HepG2 (cell line): ENCODE data around the gene MRPL20. TPM values are rescaled to one million over a fixed set of nuclear protein-coding genes. Genes with fewer than 3 reads are reported as not detected.

Experiments used
- ATF3 ChIP-seq: sonication (generic); formaldehyde crosslinking; IDR thresholded peaks from 2 replicates; pipeline ENCODE4 v1.4.0; 2020; ENCODE audit warnings: missing genetic modification reagents
- ATF5 ChIP-seq: sonication (generic); formaldehyde crosslinking; IDR thresholded peaks from 2 replicates; pipeline ENCODE4 v1.4.0; 2020; ENCODE audit warnings: mild to moderate bottlenecking, low read depth, missing genetic modification reagents
- CEBPB ChIP-seq: IDR thresholded peaks from 2 replicates; pipeline ENCODE4 v1.6.1; 2011; ENCODE audit warnings: low read depth, low read length, improper control_type of control experiment, borderline replicate concordance
- E2F1 ChIP-seq: sonication (generic); formaldehyde crosslinking; IDR thresholded peaks from 2 replicates; pipeline ENCODE4 v1.5.0; 2020; ENCODE audit warnings: missing genetic modification reagents
- FOXA1 ChIP-seq, 2 experiments: fragments of 450-650 bp in 1 of 2; sonication (generic) in 1 of 2; formaldehyde crosslinking in 1 of 2; IDR thresholded peaks; 2 replicates each; pipeline versions ENCODE4 v1.4.0 to v1.6.1; 2016 to 2020; ENCODE audit warnings: missing genetic modification reagents in 1 of 2
- HES4 ChIP-seq: sonication (generic); formaldehyde crosslinking; IDR thresholded peaks from 2 replicates; pipeline ENCODE4 v1.9.0; 2021; ENCODE audit warnings: mild to moderate bottlenecking, missing genetic modification reagents, borderline replicate concordance
- HMG20A ChIP-seq: IDR thresholded peaks from 2 replicates; pipeline ENCODE4 v1.6.1; 2016; ENCODE audit warnings: borderline replicate concordance
- MTA1 ChIP-seq: sonication (generic); formaldehyde crosslinking; IDR thresholded peaks from 2 replicates; pipeline ENCODE4 v1.4.0; 2020; ENCODE audit warnings: missing genetic modification reagents, mild to moderate bottlenecking, borderline replicate concordance
- REL ChIP-seq: sonication (generic); formaldehyde crosslinking; conservative IDR thresholded peaks from 2 replicates; pipeline ENCODE4 v1.8.0; 2022; ENCODE audit warnings: mild to moderate bottlenecking, missing genetic modification reagents, moderate library complexity
- SMAD1 ChIP-seq: sonication (generic); formaldehyde crosslinking; IDR thresholded peaks from 2 replicates; pipeline ENCODE4 v1.4.0; 2020; ENCODE audit warnings: missing genetic modification reagents, low read depth, mild to moderate bottlenecking, borderline replicate concordance
- SMYD3 ChIP-seq: sonication (generic); formaldehyde crosslinking; IDR thresholded peaks from 2 replicates; pipeline ENCODE4 v1.8.1; 2023; ENCODE audit warnings: mild to moderate bottlenecking, missing genetic modification reagents
- SOX5 ChIP-seq: IDR thresholded peaks from 2 replicates; pipeline ENCODE4 v1.6.1; 2016; ENCODE audit warnings: borderline replicate concordance
- SRY ChIP-seq: sonication (generic); formaldehyde crosslinking; IDR thresholded peaks from 2 replicates; pipeline ENCODE4 v1.8.0; 2022; ENCODE audit warnings: mild to moderate bottlenecking, missing genetic modification reagents
- TEAD2 ChIP-seq: sonication (generic); formaldehyde crosslinking; IDR thresholded peaks from 2 replicates; pipeline ENCODE4 v1.9.0; 2021; ENCODE audit warnings: missing genetic modification reagents
- TEAD3 ChIP-seq: optimal IDR thresholded peaks from 2 replicates; pipeline ENCODE3; 2016; ENCODE audit warnings: borderline replicate concordance
- TEF ChIP-seq: sonication (generic); formaldehyde crosslinking; IDR thresholded peaks from 2 replicates; pipeline ENCODE4 v1.5.0; 2020; ENCODE audit warnings: missing genetic modification reagents
- TERF1 ChIP-seq: sonication (generic); formaldehyde crosslinking; IDR thresholded peaks from 2 replicates; pipeline ENCODE4 v1.8.0; 2022; ENCODE audit warnings: mild to moderate bottlenecking, missing genetic modification reagents, moderate library complexity
- THRA ChIP-seq: sonication (generic); formaldehyde crosslinking; IDR thresholded peaks from 2 replicates; pipeline ENCODE4 v1.4.0; 2020; ENCODE audit warnings: missing genetic modification reagents, borderline replicate concordance
- TP53 ChIP-seq: sonication (generic); formaldehyde crosslinking; conservative IDR thresholded peaks from 2 replicates; pipeline ENCODE4 v1.4.0; 2020; ENCODE audit warnings: missing genetic modification reagents
- YEATS2 ChIP-seq: sonication (generic); formaldehyde crosslinking; IDR thresholded peaks from 2 replicates; pipeline ENCODE4 v1.4.0; 2020; ENCODE audit warnings: missing genetic modification reagents, borderline replicate concordance
- ZMYM3 ChIP-seq: sonication (generic); formaldehyde crosslinking; IDR thresholded peaks from 2 replicates; pipeline ENCODE4 v1.5.1; 2020; ENCODE audit warnings: mild to moderate bottlenecking, missing genetic modification reagents
- ZNF234 ChIP-seq: sonication (generic); formaldehyde crosslinking; conservative IDR thresholded peaks from 2 replicates; pipeline ENCODE4 v1.5.1; 2020; ENCODE audit warnings: mild to moderate bottlenecking, missing genetic modification reagents
- ZNF460 ChIP-seq: sonication (generic); formaldehyde crosslinking; IDR thresholded peaks from 2 replicates; pipeline ENCODE4 v1.5.1; 2020; ENCODE audit warnings: missing genetic modification reagents, mild to moderate bottlenecking, borderline replicate concordance
- ZNF552 ChIP-seq: sonication (generic); formaldehyde crosslinking; IDR thresholded peaks from 2 replicates; pipeline ENCODE4 v1.9.0; 2022; ENCODE audit warnings: missing genetic modification reagents, mild to moderate bottlenecking, borderline replicate concordance
- ZNF589 ChIP-seq: sonication (generic); formaldehyde crosslinking; conservative IDR thresholded peaks from 2 replicates; pipeline ENCODE4 v1.8.0; 2022; ENCODE audit warnings: mild to moderate bottlenecking, moderate library complexity, missing genetic modification reagents
- ZNF768 ChIP-seq: sonication (generic); formaldehyde crosslinking; IDR thresholded peaks from 2 replicates; pipeline ENCODE4 v1.4.0; 2020; ENCODE audit warnings: missing genetic modification reagents
- ZNF850 ChIP-seq: sonication (generic); formaldehyde crosslinking; conservative IDR thresholded peaks from 2 replicates; pipeline ENCODE4 v1.9.0; 2021; ENCODE audit warnings: mild to moderate bottlenecking, missing genetic modification reagents
- polyA plus RNA-seq, 8 experiments: library from polyadenylated mRNA; depleted of rRNA in 3 of 8; stranded (reverse) in 7 of 8; unstranded in 1 of 8; fragments of >200 nt; fragmentation: Illumina TruSeq in 4 of 8; extraction: Trizol in 4 of 8; gene quantifications; 2 replicates each; pipeline versions ENCODE4 v1.2.1 to v1.2.3, GENCODE V29; 2011 to 2016; ENCODE audit warnings: low read depth in 4 of 8, missing spikeins in 1 of 8, mixed read lengths in 1 of 8; ENCODE audit not compliant: insufficient read depth in 1 of 8
- total RNA-seq, 5 experiments: library from RNA; depleted of rRNA; stranded (reverse); fragments of >200 nt; fragmentation: Illumina TruSeq; extraction: Trizol; gene quantifications; 2 replicates each; pipeline ENCODE4 v1.2.3, GENCODE V29; 2016; ENCODE audit warnings: low read depth in 1 of 5

Gene MRPL20
- total and polyA plus RNA-seq, 2 of the 13 experiments (the other 11 are each of a cell fraction or from before 2014, with no cell fraction given) = 59.2 to 127 TPM

- TF ChIP-seq ZNF850 (CRISPR knock-in tag) (no peak), ZNF589 (no peak), ZNF234 (CRISPR knock-in tag) (no peak), E2F1 (no peak), SMAD1 (no peak), CEBPB (no peak), REL (CRISPR knock-in tag) (no peak), ZNF768 (no peak), TEAD3 (CRISPR knock-in tag) (no peak), TEF (no peak), MTA1 (CRISPR knock-in tag) (no peak), SRY (CRISPR knock-in tag) (no peak), ATF5 (no peak), ATF3 (CRISPR knock-in tag) (no peak), ZNF460 (CRISPR knock-in tag) (no peak), ZNF552 (no peak), TP53 (CRISPR knock-in tag) (no peak), ZMYM3 (0 out of 2 replicates have a peak, but pooled peaks have one; percentile 10), YEATS2 (CRISPR knock-in tag) (no peak), SMYD3 (CRISPR knock-in tag) (no peak), HES4 (CRISPR knock-in tag) (no peak), TERF1 (CRISPR knock-in tag) (no peak), HMG20A (no peak), SOX5 (CRISPR knock-in tag) (no peak), FOXA1 (IDR thresholded peaks at IDR 0.05) (no peak), FOXA1 (CRISPR knock-in tag; IDR thresholded peaks at IDR 0.05) (no peak), THRA (CRISPR knock-in tag) (no peak), TEAD2 (no peak)
Measured at GRCh38 chr1:1361982-1362423, 45.1 kb downstream of the MRPL20 start (continued).
